Suprapubic skin (tissue), 3 donors: ENCODE data around the gene EPHA1.

Experiments used
- CTCF ChIP-seq, 2 donors: fragments of 200-600 bp in 1 of 2; fragments of 450-650 bp in 1 of 2; sonication (generic) in 1 of 2; IDR thresholded peaks; one replicate each; pipeline ENCODE4 v1.5.1; 2016 to 2019; ENCODE audit warnings: antibody characterized with exemption in 2 of 2, mild to moderate bottlenecking in 1 of 2, moderate library complexity in 1 of 2
- POLR2AphosphoS5 ChIP-seq, 3 donors: sonication (generic); formaldehyde crosslinking; IDR thresholded peaks; one replicate each; pipeline ENCODE4 v1.6.1; 2017; ENCODE audit warnings: antibody characterized with exemption in 3 of 3

GRCh38 chr7:143390773-143391317, 17.8 kb downstream of the EPHA1 start:
- no peak for TF ChIP-seq CTCF (IDR thresholded peaks at IDR 0.05)
- TF ChIP-seq POLR2AphosphoS5 (IDR thresholded peaks at IDR 0.05) = no peak
